ENCODE data around the gene P2RY11. TPM values are rescaled to one million over a fixed set of nuclear protein-coding genes. Genes with fewer than 3 reads are reported as not detected.

P2RY11 gene
- total and polyA plus RNA-seq, 7 donors: 4.0 to 18.5 (median 12.7) TPM

DNA sequence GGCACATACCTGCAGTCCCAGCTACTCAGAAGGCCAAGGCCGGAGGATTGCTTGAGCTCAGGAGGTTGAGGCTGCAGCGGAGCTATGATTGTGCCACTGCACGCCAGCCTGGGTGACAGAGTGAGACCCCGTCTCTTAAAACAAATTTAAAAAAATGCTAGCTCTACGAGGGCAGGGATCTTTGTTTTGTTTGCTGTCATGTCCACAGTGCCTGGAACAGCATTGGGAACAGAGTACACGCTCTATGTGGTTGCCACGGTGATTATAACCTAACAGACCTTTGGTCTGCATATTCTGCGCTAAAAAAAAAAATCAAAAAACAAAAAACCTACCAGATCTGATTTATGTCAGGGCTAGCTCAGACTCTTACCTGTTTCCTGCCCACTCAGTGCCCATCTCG, 27.6 kb upstream of the P2RY11 start:
- no peaks in the 10 kb centered on the region for H3K4me1 ChIP-seq
- no peaks in the 10 kb centered on the region for H3K36me3 ChIP-seq (ENCODE audit: insufficient read depth in 1 of 2, low read depth in 1 of 2)
- H3K27ac ChIP-seq: no peak overlapping the region
- DNase-seq (peak in 1 of 2 donors; percentile 4), ATAC-seq (no peak)
- no peak overlapping the region for H3K4me3 ChIP-seq
- peaks cover 0 to 26% (median 10%) of the 10 kb centered on the region in 3 donors for H3K27me3 ChIP-seq (ENCODE audit: insufficient read depth in 3 of 3, low read length in 2 of 3)
- 71 to 84% (median 72%) methylated on average over 9 of the region's 9 CpGs for WGBS, 3 donors
- TF ChIP-seq, protein P1, sequence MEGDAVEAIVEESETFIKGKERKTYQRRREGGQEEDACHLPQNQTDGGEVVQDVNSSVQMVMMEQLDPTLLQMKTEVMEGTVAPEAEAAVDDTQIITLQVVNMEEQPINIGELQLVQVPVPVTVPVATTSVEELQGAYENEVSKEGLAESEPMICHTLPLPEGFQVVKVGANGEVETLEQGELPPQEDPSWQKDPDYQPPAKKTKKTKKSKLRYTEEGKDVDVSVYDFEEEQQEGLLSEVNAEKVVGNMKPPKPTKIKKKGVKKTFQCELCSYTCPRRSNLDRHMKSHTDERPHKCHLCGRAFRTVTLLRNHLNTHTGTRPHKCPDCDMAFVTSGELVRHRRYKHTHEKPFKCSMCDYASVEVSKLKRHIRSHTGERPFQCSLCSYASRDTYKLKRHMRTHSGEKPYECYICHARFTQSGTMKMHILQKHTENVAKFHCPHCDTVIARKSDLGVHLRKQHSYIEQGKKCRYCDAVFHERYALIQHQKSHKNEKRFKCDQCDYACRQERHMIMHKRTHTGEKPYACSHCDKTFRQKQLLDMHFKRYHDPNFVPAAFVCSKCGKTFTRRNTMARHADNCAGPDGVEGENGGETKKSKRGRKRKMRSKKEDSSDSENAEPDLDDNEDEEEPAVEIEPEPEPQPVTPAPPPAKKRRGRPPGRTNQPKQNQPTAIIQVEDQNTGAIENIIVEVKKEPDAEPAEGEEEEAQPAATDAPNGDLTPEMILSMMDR (IDR thresholded peaks at IDR 0.05): no peak
- no peaks in the 10 kb centered on the region for H3K9me3 ChIP-seq
- intact Hi-C loops (cut with DNase I): no loop called here

DNA sequence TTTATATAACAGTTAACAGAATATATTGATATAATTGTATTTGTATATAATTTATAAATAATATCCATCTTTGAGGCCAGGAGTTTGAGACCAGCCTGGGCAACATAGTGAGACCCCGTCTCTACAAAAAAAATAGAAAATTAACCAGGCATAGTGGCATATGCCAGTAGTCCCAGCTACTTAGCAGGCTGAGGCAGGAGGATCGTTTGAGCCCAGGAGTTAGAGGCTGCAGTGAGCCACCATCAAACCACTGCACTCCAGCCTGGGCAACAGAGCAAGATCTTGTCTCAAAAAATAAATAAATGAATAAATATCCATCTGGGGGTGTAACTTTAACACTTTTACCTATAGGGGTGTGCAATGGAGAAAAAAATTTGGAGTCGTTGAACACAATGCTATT, 26.7 kb upstream of the P2RY11 start:
- WGBS, 3 donors: 54 to 61% (median 60%) methylated on average over 3 of the region's 3 CpGs
- Histone ChIP-seq H3K4me3 (no peak overlapping the region), H3K27me3 (ENCODE audit: insufficient read depth in 3 of 3, low read length in 2 of 3) (peaks cover 0 to 26% (median 10%) of the 10 kb centered on the region in 3 donors), H3K9me3 (no peaks in the 10 kb centered on the region), H3K4me1 (no peaks in the 10 kb centered on the region), H3K27ac (no peak overlapping the region), H3K36me3 (ENCODE audit: insufficient read depth in 1 of 2, low read depth in 1 of 2) (no peaks in the 10 kb centered on the region)
- intact Hi-C loops (cut with DNase I): no loop called here
- DNase-seq (no peak), ATAC-seq (no peak)
- TF ChIP-seq, protein P1 (IDR thresholded peaks at IDR 0.05): no peak

GRCh38 chr19:10085641-10086590, 25.6 kb upstream of the P2RY11 start, which contains the start of gene SHFL:
SHFL (plus strand) TSS chr19:10086317; CDS start chr19:10086428, 111 bp downstream.
- TF ChIP-seq, protein P1 (IDR thresholded peaks at IDR 0.05): no peak
- peak; percentile 58 to 86 (median 70) for ATAC-seq

DNA sequence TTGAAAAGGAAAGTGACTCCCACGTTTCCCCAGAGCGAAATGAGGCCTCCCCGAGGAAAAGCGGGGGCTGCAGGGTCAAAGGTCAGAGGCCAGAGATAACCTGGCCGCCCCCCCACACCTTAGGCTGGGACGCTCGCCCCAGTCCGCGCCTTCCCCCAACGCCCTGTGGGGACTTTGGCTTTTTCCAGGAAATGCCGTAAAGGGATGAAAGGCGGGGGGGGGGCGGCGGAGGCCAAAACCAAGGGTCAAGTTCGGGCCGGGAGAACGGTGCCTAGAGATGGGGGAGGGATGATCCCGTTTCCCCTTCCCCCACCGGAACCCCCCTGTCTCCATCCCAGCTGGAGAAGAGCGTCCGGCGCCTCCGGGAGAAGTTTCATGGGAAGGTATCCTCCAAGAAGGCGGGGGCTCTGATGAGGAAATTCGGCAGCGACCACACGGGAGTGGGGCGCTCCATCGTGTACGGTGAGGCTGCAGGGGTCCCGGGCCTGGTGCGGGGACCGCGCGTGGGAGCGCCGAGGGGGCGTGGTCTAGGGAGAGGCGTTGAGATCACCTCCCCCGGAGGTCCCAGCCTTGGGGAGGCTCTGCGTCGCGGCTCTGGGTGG, 24.8 kb upstream of the P2RY11 start:
- ATAC-seq (peak in 2 of 4 donors; percentile 16 to 24), DNase-seq (peak in 1 of 2 donors; percentile 59)
- 7 to 8% (median 8%) methylated on average over 28 to 43 of the region's 43 CpGs for WGBS, 3 donors
- TF ChIP-seq, protein P1 (IDR thresholded peaks at IDR 0.05): no peak
- Histone ChIP-seq H3K4me3 (peak overlapping the region; percentile 79), H3K9me3 (no peaks in the 10 kb centered on the region), H3K36me3 (ENCODE audit: insufficient read depth in 1 of 2, low read depth in 1 of 2) (no peaks in the 10 kb centered on the region), H3K4me1 (no peaks in the 10 kb centered on the region), H3K27ac (peak overlapping the region; percentile 62), H3K27me3 (ENCODE audit: insufficient read depth in 3 of 3, low read length in 2 of 3) (peaks cover 0 to 26% (median 10%) of the 10 kb centered on the region in 3 donors)
- intact Hi-C loops (cut with DNase I): no loop called here

More at GRCh38 chr19:10085641-10086590, 25.6 kb upstream of the P2RY11 start, which contains the start of gene SHFL:
- WGBS, 3 donors: 3 to 4% (median 3%) methylated on average over 50 to 81 of the region's 81 CpGs
- intact Hi-C loops (cut with DNase I): no loop called here
- Histone ChIP-seq H3K9me3 (no peaks in the 10 kb centered on the region), H3K27ac (peak within 1 kb of the TSS; percentile 62), H3K27me3 (ENCODE audit: insufficient read depth in 3 of 3, low read length in 2 of 3) (peaks cover 0 to 26% (median 10%) of the 10 kb centered on the region in 3 donors), H3K36me3 (ENCODE audit: insufficient read depth in 1 of 2, low read depth in 1 of 2) (no peaks in the 10 kb centered on the region), H3K4me1 (no peaks in the 10 kb centered on the region), H3K4me3 (peak within 1 kb of the TSS; percentile 79)
- peak; percentile 70 to 78 for DNase-seq

Measured in psoas muscle (tissue), 8 donors.